ENCODE data around the gene ZNF804B. TPM values are rescaled to one million over a fixed set of nuclear protein-coding genes. Genes with fewer than 3 reads are reported as not detected.

ZNF804B gene
- total RNA-seq, 1 donor from 2014 or later, result not detected

GRCh38 chr7:88951826-88952225, 192.3 kb downstream of the ZNF804B start:
- H3K4me1 ChIP-seq, result no peaks in the 10 kb centered on the region
- H3K9me3 ChIP-seq, result no peaks in the 10 kb centered on the region
- H3K27ac ChIP-seq, result no peak overlapping the region
- DNase-seq (no peak), ATAC-seq (no peak)
- no peak overlapping the region for H3K4me3 ChIP-seq
- intact Hi-C loops (cut with DNase I), result no loop called here
- H3K27me3 ChIP-seq (ENCODE audit: low read depth), result no peaks in the 10 kb centered on the region
- no peaks in the 10 kb centered on the region for H3K36me3 ChIP-seq
- TF ChIP-seq CTCF (IDR thresholded peaks at IDR 0.05), result no peak

GRCh38 chr7:88964418-88964817, 204.9 kb downstream of the ZNF804B start:
- no peak for TF ChIP-seq CTCF (IDR thresholded peaks at IDR 0.05)
- H3K27ac ChIP-seq, result no peak overlapping the region
- H3K4me1 ChIP-seq, result no peaks in the 10 kb centered on the region
- H3K4me3 ChIP-seq, result no peak overlapping the region
- intact Hi-C loops (cut with DNase I), result no loop called here
- H3K9me3 ChIP-seq, result no peaks in the 10 kb centered on the region
- H3K36me3 ChIP-seq, result no peaks in the 10 kb centered on the region
- no peaks in the 10 kb centered on the region for H3K27me3 ChIP-seq (ENCODE audit: low read depth)
- no peak for DNase-seq
- no peak for ATAC-seq

GRCh38 chr7:88965371-88965770, 205.9 kb downstream of the ZNF804B start:
- Histone ChIP-seq H3K4me1 (no peaks in the 10 kb centered on the region), H3K36me3 (no peaks in the 10 kb centered on the region), H3K9me3 (no peaks in the 10 kb centered on the region), H3K27ac (no peak overlapping the region), H3K4me3 (no peak overlapping the region), H3K27me3 (ENCODE audit: low read depth) (no peaks in the 10 kb centered on the region)
- DNase-seq (no peak), ATAC-seq (no peak)
- no peak for TF ChIP-seq CTCF (IDR thresholded peaks at IDR 0.05)
- intact Hi-C loops (cut with DNase I), result no loop called here

- TF ChIP-seq CTCF (IDR thresholded peaks at IDR 0.05), result no peak
- ATAC-seq, result no peak
Measured at GRCh38 chr7:88967432-88967831, 207.9 kb downstream of the ZNF804B start.

GRCh38 chr7:88969167-88969566, 209.7 kb downstream of the ZNF804B start:
- ATAC-seq, result no peak
- intact Hi-C loops (cut with DNase I), result no loop called here
- no peaks in the 10 kb centered on the region for H3K9me3 ChIP-seq
- DNase-seq, result no peak
- no peak overlapping the region for H3K27ac ChIP-seq
- H3K36me3 ChIP-seq, result no peaks in the 10 kb centered on the region
- H3K27me3 ChIP-seq (ENCODE audit: low read depth), result no peaks in the 10 kb centered on the region
- H3K4me3 ChIP-seq, result no peak overlapping the region
- no peak for TF ChIP-seq CTCF (IDR thresholded peaks at IDR 0.05)
- H3K4me1 ChIP-seq, result no peaks in the 10 kb centered on the region

More at GRCh38 chr7:88967432-88967831, 207.9 kb downstream of the ZNF804B start:
- Histone ChIP-seq H3K27me3 (ENCODE audit: low read depth) (no peaks in the 10 kb centered on the region), H3K4me1 (no peaks in the 10 kb centered on the region), H3K36me3 (no peaks in the 10 kb centered on the region), H3K4me3 (no peak overlapping the region), H3K9me3 (no peaks in the 10 kb centered on the region), H3K27ac (no peak overlapping the region)
- intact Hi-C loops (cut with DNase I), result no loop called here
- DNase-seq, result no peak

- ATAC-seq (no peak), DNase-seq (no peak)
- Histone ChIP-seq H3K4me3 (no peak overlapping the region), H3K27ac (no peak overlapping the region), H3K36me3 (no peaks in the 10 kb centered on the region), H3K9me3 (no peaks in the 10 kb centered on the region), H3K27me3 (ENCODE audit: low read depth) (no peaks in the 10 kb centered on the region), H3K4me1 (no peaks in the 10 kb centered on the region)
- intact Hi-C loops (cut with DNase I), result no loop called here
- no peak for TF ChIP-seq CTCF (IDR thresholded peaks at IDR 0.05)
Measured at GRCh38 chr7:88985295-88985694, 225.8 kb downstream of the ZNF804B start.
